HG03439 (cell line): ENCODE results near the gene COG2.

Experiments used
- ATAC-seq: cut with Tn5 transposase; IDR thresholded peaks from one replicate; pipeline ENCODE4 v1.9.1; 2021; ENCODE audit warnings: mild to moderate bottlenecking, moderate library complexity; ENCODE audit not compliant: unreplicated experiment

COG2 gene

DNA sequence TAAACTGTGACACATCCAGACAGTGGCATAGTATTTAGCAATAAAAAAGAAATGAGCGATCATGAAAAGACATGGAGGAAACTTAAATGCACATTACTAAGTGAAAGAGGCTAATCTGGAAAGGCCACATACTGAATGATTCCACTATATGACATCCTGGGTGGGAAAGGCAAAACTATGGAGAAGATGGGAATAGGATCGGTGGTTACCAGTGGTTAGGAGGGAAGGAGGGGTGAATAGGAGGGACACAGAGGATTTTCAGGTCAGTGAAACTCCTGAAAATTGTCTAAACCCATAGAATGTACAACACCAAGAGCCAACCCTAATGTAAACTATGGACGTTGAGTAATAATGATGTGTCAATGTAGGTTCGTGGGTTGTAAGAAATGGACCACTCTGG, 57.9 kb downstream of the COG2 start:
- ATAC-seq = no peak

DNA sequence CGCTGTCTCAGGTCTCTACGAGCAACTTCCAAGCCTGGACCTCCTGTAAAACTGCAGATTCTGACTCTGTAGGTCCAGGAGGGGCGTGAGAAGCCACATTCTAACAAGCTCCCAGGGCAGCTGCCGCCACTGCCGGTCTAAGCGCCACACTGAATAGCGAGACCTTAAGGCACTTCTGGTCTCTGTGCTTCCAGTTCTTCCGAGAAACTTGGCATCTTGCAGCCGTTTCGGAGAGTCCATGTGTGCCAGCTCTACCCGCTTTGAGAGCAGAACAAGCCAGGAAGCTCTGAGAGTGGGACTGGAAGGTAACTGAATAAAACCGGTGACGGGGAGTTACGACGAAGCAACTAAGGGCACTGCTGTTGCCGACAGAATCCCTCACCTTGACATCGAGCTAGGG, 59.2 kb downstream of the COG2 start:
- ATAC-seq = no peak

DNA sequence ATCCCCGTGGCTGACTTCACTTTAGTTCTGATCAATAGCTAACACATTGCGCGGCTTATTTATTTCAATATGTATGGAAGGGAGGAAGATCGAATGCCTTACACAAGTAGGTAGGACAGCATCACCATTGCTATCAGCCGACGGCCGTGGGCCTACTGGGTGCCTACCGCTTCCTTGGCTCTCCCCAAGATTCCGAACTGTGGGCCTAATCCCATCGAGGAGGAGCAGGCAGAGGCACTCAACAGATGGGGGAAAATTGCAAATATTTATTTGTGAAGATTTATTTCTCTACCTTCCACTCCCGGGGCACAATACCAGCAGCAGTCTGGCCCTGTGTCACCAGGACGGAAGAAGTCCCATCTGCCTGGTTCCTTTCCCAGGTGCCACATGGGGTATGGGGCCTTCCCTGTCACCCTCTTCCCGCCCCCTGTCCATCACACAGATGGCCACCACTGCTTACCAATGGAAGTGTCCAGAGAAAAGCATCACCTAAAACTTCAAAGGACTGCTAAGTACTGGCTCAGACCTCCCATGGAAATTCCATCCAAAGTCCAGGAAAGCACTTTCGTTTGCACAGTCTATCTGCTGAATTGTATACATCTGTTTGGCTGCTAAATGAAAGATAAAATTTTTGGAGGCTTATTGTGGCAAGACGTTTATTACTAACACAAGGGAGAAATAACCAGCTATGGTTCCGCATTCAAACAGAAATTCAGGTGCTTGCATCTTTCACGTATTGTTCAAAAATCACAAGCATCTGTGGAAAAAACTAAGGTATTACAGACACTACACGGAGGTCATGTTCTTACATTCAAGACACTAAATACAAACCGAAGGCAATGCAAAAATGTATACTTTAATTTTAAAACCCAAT, 59.9 kb downstream of the COG2 start:
- ATAC-seq = no peak

DNA sequence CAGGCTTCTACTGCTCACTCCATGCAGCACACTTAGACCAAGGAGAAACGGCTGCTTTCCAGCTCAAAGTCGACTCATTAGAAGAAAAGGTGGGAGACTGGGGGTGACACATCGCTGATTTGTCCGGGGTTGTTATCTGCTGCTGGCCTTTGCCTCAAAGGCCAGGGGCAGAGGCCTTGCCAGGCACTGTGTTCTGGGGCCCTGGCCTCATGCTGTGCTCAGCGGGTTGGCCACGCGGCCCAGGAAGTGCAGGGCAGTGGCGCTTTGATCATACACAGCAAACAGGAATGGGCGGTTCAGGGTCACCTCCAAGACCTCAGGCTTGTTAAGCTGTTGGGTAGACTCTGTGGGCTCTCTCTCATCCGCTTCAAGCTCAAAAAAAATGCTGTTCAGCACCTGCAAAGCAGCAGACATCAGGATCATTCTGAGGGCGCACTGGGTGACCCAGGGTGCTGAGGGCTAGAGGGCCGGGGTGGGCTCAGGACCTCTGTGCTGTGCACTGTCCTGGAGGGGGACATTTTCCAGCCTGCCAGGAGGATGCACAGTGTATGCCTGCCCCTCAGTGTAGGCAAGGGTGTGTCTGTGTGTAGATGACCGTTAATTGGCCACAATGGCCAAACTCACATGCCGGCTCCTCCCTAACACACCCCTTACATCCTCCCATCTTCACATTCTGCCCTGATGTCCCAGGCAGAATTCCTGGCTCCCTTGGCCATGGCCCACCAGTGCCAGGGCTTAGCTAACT, 60.8 kb downstream of the COG2 start:
- no peak for ATAC-seq

DNA sequence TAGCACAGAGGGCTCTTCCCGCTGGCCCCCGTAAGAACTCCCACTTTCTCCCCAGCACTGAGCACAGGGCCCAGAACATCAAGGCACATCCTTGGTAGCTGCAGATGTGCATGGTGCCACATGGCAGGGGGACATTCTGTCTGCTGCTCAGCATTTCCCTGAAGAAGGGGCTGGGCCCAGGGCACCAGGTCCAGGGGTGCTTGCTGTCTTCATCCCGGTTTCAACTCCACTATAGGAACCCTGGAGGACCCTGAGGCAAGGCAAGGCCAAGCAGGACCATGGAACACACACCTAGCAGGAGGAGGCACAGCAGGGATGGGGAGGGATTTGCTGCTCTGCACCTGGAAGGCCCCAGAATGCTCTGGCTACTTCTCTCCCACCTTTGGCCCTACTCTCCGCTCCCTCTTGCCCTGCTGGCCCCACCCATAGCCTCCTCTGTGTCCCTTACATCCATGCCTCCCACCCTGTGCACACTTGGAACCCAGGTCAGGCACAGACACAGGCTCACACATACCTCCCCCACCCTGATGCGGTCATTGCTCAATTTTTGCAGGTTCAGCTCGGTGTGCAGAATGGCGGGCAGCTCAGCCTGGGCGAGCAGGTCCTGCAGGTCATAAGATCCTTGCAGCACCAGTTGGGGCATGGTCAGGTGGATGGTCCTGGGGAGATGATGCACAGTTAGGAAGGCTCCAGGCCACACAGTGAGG, 61.6 kb downstream of the COG2 start:
- no peak for ATAC-seq

GRCh38 chr1:230704830-230705229, 62.5 kb downstream of the COG2 start:
- no peak for ATAC-seq

DNA sequence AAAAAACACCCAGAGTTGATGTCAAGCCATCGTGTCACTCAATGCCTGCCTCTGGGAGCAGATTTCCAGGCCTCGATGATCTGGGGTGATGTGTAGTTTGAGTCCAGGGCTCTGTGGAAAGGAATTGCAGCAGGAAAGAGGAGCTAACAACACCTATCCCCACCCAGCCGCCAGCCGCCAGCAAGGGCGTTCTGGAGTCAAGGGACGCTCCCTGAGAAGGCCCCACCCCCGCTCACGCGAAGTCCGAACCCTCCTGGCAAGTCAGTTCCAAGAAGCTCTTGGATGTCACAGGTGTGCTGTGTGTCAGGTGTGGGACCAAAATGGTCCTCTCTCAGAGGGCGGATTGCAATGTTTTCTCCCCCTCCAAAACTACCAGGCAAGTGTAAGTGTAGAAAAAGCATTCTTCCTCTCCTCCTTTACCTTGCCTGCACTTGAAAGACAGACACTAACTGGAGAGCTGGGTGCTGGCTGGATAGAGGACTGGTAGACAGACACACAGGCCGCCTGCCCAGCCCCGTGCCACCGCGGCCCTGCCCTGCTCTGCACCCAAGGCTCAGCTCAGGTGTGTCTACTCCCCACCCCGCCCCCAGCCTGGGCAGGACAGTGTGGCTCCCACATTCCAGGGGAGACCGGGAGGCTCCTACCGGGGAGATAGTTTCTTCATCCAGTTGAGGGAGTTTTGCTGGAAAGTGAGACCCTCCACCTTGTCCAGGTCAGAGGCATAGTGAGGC, 63.2 kb downstream of the COG2 start:
- ATAC-seq = no peak

- ATAC-seq = no peak
Observed at GRCh38 chr1:230706020-230706699, 63.9 kb downstream of the COG2 start.

DNA sequence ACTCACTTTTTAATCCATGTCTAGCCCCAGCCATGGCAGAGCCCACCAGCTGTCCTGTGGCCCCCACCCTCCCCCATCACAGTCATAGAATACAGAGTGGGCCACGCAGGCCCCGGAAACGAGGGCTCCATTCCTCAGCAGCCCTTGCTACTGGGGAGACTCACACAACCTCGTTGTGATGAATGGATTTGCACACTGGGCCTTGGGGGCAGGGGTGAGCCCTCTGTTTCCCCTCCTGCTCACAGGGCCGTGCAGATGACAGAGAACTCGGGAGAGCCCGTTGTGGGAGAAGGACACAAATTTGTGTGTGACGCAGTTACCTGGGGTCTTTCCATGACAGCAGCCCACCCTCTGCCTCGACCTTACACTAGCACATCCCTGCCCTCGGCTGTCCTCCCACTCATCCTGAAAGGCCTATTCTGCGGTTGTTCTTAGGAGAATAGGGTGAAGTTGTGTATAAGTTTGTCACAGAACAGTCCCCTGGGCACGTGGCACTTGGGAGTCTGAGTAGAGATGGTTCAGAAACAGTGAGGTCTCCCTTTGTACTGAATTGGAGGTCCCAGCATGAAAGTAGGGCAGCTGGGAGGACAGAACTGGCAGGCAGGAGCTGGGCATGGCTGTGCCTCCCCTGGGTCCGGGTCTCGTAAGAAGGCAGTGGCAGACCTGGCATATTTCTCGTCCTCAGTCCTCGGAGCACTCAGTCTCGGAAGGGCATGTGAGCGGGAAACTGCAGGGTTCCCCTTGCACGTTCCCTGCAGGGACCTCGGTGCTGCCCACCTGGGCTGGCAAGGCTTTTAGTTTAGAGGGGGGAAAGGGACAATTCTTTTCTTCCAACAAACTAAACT, 64.8 kb downstream of the COG2 start:
- no peak for ATAC-seq

DNA sequence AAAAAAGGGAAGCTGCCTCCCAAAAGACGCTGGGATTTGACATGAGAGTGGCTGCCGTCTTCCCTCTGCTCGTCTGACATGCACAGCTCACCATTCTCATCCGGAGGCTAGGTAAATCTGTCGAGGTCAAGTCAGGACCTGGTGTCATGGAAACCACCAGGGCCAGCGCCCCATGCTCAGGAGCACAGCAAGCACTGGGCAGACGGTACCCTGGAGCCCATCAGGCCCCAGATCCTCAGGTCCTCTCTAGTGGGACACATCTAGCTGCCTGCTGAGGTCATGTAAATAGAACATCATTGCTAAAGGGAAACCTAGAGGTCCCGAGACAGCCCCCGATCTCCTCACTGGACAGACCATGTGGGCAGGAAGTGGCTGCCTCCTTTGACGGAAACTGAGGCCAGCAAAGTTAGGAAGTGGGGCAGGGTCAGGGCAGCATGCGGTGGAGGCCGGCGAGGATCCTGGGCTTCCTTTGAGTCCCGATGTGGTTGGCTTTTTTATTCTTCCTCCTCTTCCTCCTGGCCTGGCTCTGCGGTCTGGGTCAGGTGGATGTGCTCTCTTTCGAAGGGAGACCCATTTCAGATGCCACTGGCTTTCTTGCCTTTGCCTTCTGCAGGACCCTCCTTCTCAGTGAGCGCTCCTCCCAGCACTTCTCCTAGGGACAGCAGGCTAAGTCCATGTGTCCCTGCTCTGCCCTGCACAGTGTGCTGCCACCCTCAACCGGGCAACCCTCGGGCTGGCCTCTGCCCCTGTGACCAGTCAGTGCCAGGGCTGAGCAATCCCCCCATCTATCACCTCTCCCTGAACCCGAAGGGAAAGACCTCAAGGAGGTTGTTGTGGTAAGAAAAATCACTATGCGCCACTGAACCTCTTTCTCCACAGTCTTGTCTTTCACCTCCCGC, 65.7 kb downstream of the COG2 start:
- no peak for ATAC-seq

GRCh38 chr1:230708631-230709580, 66.6 kb downstream of the COG2 start:
- no peak for ATAC-seq

DNA sequence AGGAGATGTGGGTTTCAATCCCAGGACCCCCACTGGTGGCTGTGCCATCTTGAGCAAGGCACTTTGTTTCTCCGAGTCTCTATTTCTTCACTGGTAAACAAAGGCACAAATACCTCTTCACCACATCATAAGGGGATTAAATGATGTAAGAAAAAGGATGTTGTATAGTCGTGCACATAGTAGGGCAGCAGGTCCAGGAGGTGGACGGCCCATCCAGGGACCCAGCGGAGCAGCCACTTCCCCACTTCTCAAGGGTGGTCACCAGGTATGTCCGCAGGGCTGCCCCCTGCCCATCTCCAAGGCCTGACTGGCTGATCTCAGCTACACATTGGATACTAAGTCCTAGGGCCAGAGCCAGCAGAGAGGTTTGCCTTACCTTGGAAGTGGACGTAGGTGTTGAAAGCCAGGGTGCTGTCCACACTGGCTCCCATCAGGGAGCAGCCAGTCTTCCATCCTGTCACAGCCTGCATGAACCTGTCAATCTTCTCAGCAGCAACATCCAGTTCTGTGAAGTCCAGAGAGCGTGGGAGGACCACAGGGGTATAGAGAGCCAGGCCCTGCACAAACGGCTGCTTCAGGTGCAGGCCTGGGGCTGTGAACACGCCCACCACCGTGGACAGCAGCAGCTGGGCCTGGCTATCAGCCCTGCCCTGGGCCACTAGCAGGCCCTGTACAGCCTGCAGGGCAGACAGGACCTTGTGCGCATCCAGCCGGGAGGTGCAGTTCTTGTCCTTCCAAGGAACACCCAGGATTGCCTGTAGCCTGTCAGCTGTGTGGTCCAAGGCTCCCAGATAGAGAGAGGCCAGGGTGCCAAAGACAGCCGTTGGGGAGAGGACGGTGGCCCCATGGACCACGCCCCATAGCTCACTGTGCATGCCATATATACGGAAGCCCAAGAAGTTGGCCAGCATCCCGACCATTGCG, 67.6 kb downstream of the COG2 start:
- no peak for ATAC-seq

DNA sequence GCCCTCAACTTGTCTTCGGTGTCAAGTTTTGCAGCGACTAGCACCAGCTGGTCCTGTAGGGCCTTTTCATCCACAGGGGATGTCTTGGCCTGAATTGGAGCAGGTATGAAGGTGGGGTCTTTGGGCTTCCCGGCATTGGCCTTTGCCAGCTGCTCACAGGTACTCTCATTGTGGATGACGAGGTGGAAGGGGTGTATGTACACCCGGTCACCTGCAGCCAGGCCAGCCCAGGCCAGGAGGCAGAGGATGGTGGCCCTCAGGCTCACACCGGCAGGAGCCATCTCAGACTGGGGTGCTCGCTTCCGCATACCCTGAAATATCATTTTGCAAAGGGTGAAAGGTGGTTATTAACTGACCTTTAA, 68.2 kb downstream of the COG2 start:
- no peak for ATAC-seq

DNA sequence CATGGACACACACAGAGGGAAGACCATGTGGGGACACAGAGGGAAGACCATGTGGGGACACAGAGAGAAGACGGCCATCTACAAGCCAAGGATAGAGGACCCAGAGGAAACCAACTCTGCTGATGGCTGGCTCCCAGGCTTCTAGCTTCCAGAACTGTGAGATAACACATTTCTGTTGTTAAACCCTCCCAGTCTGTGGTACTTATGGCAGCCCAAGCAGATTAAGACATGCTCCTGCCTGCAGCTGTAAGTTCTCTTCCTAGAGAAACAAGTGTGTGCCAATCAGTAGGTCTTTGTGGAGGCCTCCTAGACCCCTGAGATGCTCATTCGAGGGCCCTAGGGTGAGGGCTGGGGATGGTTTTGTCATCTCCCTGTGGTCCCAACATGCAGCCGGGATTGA, 69.0 kb downstream of the COG2 start:
- ATAC-seq = no peak

DNA sequence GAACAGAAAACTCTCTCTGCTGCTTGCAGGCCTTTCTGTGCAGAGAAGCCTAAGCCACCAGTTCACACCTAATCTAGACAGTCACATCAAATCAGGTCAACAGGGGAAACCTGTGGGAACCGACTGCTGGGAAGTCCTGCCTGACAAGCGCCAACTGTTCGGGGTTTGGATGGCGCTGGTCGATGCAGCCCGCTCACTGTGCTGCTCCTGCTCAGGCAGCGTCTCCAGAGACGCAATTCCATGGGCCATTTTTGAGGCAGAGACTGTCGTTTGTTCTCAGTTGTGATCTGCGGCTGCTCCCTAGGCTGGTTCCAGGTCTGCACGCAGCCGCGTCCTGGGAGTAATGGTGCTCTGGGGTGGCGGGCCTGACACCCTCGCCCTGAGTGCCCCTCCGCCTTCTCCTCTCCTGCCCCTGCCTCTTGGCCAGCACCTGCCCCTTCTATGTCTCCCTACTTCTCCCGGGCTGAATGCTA, 70.2 kb downstream of the COG2 start:
- no peak for ATAC-seq

- ATAC-seq = no peak
Observed at GRCh38 chr1:230713138-230713537, 70.9 kb downstream of the COG2 start.
